ENCODE measurements around the gene SFRP2.

SFRP2 gene

GRCh38 chr4:153764601-153765368, 24.1 kb downstream of the SFRP2 start:
- DNase-seq: no peak

GRCh38 chr4:153763404-153763803, 25.5 kb downstream of the SFRP2 start:
- DNase-seq: no peak

DNA sequence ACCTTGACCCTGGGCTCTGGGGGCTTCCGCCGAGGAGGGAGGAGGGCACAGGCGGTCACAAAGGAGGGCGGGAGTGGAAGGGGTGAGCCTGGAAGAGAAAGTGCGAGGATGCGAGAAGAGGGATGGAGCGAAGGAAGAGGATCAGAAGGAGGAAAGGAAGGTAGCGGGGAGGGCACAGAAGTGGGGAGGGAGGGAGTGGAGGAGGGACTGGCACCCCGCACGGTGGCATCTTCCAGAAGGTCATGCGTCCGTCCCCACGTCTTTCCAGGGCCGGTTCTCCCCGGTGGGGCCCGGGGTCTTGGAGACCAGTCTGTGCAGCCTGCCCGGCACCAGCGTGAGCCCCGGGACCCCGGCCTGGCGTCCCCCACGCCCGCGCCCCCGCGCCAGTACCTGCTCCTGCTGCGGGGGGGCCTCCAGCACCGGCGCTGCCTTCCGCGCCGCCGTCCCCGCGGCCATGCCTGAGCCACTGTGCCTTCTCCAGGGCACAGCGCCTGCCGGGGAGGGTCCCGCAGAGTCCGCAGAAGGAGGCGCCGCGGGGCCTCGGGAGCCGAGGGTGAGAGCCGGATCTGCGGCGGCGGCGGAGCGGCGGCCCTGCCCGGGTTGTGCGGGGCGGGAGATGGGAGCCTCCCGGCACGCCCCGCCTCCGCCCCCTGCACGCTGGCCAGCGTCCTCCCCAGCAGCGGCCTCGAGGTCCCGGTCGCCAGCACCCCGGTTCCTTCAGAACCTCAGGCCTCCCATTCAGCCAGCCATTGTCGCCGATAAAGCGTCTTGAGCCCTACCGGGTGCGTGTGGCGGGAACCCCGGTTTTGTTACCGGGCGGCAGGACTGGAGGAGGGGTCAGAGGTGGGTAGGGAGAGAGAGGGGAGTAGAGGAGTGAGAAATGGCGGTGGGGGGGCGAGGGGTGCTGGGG, 29.2 kb downstream of the SFRP2 start, which contains the start of gene RNF175:
RNF175 (minus strand) TSS at position 618 of the 910 bp plus-strand sequence; CDS start at position 456, 162 bp downstream.
- DNase-seq: peak; percentile 36

DNA sequence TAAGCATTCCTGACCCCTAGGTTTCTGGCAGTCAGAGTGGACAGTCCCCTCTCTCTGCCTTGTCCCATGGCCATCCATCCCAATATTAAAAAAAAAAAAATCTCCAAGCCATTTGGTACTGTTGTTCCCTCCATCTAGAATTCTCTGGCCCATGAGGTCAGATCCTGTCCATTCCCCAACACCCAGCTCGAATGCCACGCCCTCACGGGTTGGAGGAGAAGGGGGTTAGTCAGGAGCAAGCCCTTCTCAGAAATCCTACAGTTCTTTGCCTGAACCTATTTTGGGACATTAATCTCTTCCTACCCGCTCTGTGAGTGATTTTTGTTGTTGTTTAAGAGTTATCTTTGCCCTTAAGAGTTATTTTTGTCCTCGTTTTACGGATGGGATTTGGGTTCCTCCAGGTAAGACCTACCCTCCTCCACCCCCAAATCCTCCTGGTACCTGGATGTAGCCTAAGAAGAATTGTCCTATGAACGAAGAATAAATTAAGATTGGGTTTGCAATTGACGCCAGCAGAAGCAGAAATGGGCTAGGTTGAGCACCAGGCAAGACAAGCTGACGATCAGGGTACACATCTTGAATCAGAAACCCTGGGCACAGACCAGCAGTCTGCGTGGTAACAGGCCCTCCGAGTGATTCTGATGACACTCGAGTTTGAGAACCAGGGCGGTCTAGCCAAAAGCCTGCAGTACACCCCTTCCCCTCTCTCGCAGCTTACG, 30.0 kb downstream of the SFRP2 start:
- peak; percentile 11 for DNase-seq

- DNase-seq: no peak
Measured at GRCh38 chr4:153758136-153758535, 30.7 kb downstream of the SFRP2 start.

DNA sequence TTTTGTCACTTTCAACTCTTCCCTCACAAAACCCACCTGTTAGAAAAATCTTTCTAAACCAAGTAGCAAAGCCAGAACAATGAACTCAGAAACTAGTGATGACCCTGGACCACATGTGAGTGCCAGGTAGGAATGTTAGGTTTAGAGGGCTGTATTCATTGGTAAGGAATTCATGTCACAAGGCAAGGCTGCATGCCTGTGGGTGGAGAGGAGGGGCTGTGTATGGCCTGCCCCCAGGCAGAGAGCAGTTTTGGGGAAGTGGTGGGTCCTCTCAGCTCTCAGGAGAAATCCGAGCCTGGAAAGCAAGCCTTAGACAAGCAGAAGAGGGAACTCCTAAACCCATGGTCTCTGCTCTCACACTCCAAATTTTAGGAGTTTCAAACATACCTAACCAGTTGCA, 31.5 kb downstream of the SFRP2 start:
- no peak for DNase-seq

DNA sequence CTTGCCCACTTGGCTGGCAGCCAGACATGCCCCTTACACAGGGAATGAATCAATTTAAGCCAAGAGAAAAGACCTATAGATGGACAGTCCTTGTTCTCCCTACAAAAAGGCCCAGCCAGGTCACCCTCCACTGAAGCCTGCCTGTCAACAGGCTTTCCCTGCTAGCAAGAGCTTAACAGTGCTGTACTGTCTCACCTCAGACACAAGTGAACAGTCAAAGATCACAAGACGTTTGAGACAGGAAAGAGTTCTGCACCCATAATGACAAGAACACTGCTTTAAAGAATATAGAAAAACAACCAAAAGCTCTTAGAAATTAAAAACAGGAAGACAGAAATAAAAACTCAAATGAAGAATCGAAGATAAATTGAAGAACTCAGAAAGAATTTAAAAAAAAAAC, 33.7 kb downstream of the SFRP2 start:
- no peak for DNase-seq

DNA sequence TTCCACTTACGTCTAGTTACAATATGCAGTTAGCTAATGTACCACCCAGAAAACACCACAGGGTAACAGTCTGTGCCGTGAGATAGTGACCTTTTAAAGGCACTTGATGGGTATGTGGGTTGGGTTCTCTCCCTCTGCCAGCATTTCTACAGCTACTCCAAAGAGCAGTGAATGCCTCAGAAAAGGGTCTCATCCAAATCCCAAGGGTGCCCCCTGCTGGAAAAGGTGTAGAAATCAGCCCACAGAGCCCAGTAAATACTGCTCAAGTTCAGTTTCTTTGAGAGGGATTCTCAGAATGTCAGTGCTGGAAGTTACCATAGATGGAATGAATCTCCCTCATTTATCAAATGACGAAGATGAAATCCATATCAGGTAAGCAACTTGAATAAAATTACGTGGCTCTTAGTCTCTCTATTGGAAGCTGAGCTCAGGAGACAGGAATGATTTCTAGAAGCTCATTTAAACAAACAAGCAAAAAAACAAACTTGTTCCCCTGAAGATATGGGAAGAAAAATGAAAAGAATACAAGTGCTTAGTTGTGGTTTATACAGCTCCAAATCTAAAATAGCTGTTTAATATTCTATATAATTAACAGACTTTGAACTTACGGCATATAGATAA, 38.6 kb downstream of the SFRP2 start:
- DNase-seq: peak; percentile 77

- DNase-seq: no peak
Measured at GRCh38 chr4:153748378-153748777, 40.5 kb downstream of the SFRP2 start.

DNA sequence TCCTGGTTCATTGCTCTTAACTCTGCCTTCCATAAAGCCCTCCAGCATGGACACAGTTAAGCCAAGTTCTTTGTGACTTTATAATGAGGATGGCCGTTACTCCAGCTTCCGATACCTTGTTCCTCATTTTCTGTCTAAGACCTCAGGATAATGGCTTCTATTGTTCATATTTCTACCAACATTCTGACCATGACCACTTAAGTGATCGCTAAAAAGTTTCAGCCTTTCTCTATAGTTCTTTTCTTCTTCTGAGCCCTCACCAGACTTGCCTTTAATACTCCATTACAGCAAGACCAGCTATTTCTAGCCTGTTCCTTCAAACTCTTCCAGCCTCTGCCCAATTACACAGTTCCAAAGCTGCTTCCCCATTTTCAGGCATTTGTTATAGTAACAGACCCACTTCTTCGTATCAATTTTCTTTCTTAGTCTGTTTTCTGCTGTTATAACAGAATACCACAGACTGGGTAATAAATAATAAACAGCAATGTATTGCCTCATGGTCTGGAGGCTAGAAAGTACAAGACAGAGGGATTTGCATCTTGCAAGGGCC, 41.4 kb downstream of the SFRP2 start:
- DNase-seq: no peak

GRCh38 chr4:153745651-153746050, 43.2 kb downstream of the SFRP2 start:
- no peak for DNase-seq

DNA sequence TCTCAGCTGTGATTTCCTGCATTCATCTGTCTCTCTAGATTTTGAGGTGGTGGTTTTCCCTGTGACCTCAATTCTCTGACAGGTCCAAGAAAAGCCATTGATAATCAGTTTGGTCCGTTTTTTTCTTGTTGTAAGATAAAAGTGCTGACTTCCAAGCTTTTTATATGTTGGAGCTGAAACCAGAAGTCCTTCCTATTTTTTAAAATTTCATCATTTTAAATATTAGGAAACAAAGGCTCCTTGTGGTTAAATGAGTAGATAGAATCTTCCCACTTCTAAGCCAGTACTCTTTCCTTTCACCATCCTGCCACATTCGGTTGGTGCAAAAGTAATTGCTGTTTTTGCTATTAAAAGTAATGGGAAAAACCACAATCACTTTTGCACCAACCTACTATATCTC, 47.3 kb downstream of the SFRP2 start:
- DNase-seq: no peak

GRCh38 chr4:153735906-153736461, 52.9 kb downstream of the SFRP2 start:
- no peak for DNase-seq

DNA sequence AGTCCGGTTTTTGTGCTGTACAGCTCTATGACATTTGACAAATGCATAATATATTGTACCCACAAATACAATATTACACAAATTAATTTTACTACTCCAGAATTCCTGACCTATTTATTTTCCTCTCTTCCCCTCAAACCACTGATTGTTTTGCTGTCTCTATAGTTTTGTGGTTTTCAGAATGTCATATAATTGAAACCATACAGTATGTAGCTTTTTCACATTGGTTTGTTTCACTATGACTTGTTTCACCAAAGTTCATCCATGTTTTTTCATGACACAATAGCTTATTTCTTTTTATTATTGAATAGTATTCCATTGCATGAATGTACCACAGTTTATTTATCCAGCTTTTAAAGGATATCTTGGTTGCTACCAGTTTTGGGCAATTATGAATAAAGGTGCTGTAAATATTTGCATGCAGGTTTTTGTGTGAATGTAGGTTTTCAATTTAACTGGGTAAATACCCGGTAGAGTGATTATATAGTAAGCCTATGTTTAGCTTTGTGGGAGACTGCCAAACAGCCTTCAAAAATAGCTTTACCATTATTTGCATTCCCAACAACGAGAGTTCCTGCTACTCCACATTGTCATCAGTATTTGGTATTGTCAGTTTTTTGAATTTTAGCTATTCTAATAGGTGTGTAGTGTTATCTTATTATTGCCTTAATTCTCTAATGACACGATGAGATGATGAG, 55.0 kb downstream of the SFRP2 start:
- DNase-seq: no peak

DNA sequence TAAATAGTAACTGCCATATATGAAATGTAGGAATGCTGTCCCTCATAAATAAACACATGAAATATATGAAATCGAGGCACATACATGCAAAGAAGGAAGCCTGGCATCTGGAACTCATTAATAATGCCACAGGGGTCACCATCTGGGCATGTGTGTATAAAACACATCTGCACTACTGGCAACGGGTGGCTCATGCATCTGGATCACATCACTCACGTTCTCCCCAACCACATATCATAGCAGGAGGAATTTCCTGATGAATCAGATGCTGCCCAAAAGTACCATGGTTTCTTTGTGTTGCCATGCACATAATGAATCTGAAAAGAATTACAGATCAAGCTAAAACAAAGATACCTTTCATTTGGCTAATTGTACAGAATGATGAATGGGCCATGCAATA, 57.6 kb downstream of the SFRP2 start:
- DNase-seq: no peak

Data from activated CD4-positive, alpha-beta T cell treated with anti-CD3 and anti-CD28 coated beads for 48 hours (primary cell).